HepG2 (cell line): ENCODE measurements around the gene GNG7. TPM values are rescaled to one million over a fixed set of nuclear protein-coding genes. Genes with fewer than 3 reads are reported as not detected.

Experiments used
- ATAC-seq: fragments of 200-7000 bp; cut with Tn5 transposase; 3 replicates; pipeline ENCODE4 v1.9.1; 2020; ENCODE audit warnings: mild to moderate bottlenecking, moderate library complexity
- BruUV-seq: library from RNA; stranded (reverse); fragments of 400-500 nt; replicated peaks from 2 replicates; lab custom pipeline; 2021; lab: Mats Ljungman, UMichigan
- CTCF ChIA-PET: fragments of 300-600 bp; formaldehyde crosslinking; extraction: SDS; loops from one replicate; lab custom pipeline; 2021; ENCODE audit warnings: low total read pairs, inconsistent platforms, low intra/inter-chr PET ratio; lab: Yijun Ruan, JAX
- POLR2A ChIA-PET: fragments of 350-600 bp; sonication (Branson Sonifier 250); formaldehyde crosslinking; loops from one replicate; lab custom pipeline; 2020; ENCODE audit warnings: antibody characterized with exemption, inconsistent platforms; lab: Yijun Ruan, JAX
- DNase-seq: peaks from one replicate; pipeline ENCODE4 v3.0.0-alpha.2; 2015; ENCODE audit warnings: low spot score
- FAIRE-seq: peaks from 3 replicates; lab custom pipeline; 2011; peaks lifted over from hg19 to GRCh38; lab: Jason Lieb, UNC
- H2AFZ ChIP-seq: one replicate; pipeline ENCODE4 v1.6.1; 2011; ENCODE audit warnings: low read length, inconsistent platforms
- H3K27ac ChIP-seq: fragments of 300-600 bp; 3 replicates; pipeline ENCODE4 v1.8.0; 2011; ENCODE audit warnings: mixed run types, mild to moderate bottlenecking, mixed read lengths, low read length, inconsistent platforms; ENCODE audit not compliant: insufficient read depth; ENCODE audit errors: extremely low read length
- H3K27me3 ChIP-seq, 2 experiments: fragments of 200-600 bp in 1 of 2; 2 replicates in 1 of 2; 3 replicates in 1 of 2; pipeline versions ENCODE4 v1.6.0 to v1.8.0; 2011; ENCODE audit warnings: low read length in 2 of 2, mild to moderate bottlenecking in 2 of 2, moderate library complexity in 2 of 2, inconsistent platforms in 1 of 2; ENCODE audit not compliant: insufficient read depth in 2 of 2, control insufficient read depth in 1 of 2
- H3K36me3 ChIP-seq, 2 experiments: fragments of 200-600 bp in 1 of 2; replicated peaks in 1 of 2; 2 replicates in 1 of 2; 3 replicates in 1 of 2; pipeline versions ENCODE4 v1.5.1 to v1.8.0; 2011; ENCODE audit warnings: low read length in 2 of 2, inconsistent platforms in 1 of 2; ENCODE audit not compliant: insufficient read depth in 2 of 2, control insufficient read depth in 1 of 2
- H3K4me1 ChIP-seq: 2 replicates; pipeline ENCODE4 v1.5.1; 2012; ENCODE audit warnings: low read length, inconsistent platforms; ENCODE audit not compliant: insufficient read depth
- H3K4me2 ChIP-seq: 2 replicates; pipeline ENCODE4 v1.6.0; 2011; ENCODE audit warnings: low read depth, low read length, inconsistent platforms
- H3K4me3 ChIP-seq, 3 experiments: fragments of 200-600 bp in 1 of 3; sonication (generic), shearing (Covaris generic) in 1 of 3; replicated peaks in 1 of 3; 2 replicates each; pipeline ENCODE4 v1.5.1; 2011 to 2016; ENCODE audit warnings: low read length in 3 of 3, inconsistent platforms in 2 of 3, low read depth in 2 of 3, mild to moderate bottlenecking in 2 of 3, control low read depth in 1 of 3, mixed read lengths in 1 of 3; ENCODE audit not compliant: insufficient read depth in 1 of 3
- H3K79me2 ChIP-seq: one replicate; pipeline ENCODE4 v1.6.1; 2011; ENCODE audit warnings: low read length, inconsistent platforms; ENCODE audit not compliant: insufficient read depth
- H3K9ac ChIP-seq: 2 replicates; pipeline ENCODE4 v1.6.0; 2011; ENCODE audit warnings: mild to moderate bottlenecking, low read depth, low read length, inconsistent platforms; ENCODE audit not compliant: insufficient read depth
- H3K9me3 ChIP-seq: 2 replicates; pipeline ENCODE4 v1.5.1; 2012; ENCODE audit warnings: mild to moderate bottlenecking, low read length
- H4K20me1 ChIP-seq: 2 replicates; pipeline ENCODE4 v1.6.0; 2011; ENCODE audit warnings: inconsistent platforms, mild to moderate bottlenecking, low read length, moderate library complexity; ENCODE audit not compliant: insufficient read depth
- ATF7 ChIP-seq, 2 experiments: fragments of 450-650 bp in 1 of 2; sonication (generic) in 1 of 2; formaldehyde crosslinking in 1 of 2; IDR thresholded peaks; 2 replicates each; pipeline versions ENCODE4 v1.4.0 to v1.6.1; 2016 to 2020; ENCODE audit warnings: antibody characterized with exemption in 1 of 2, mild to moderate bottlenecking in 1 of 2, missing genetic modification reagents in 1 of 2
- DBP ChIP-seq: sonication (generic); formaldehyde crosslinking; IDR thresholded peaks from 2 replicates; pipeline ENCODE4 v1.4.0; 2020; ENCODE audit warnings: missing genetic modification reagents; ENCODE audit errors: not compliant biosample characterization
- LRRFIP1 ChIP-seq: sonication (generic); formaldehyde crosslinking; conservative IDR thresholded peaks from 2 replicates; pipeline ENCODE4 v1.4.0; 2020; ENCODE audit warnings: missing genetic modification reagents
- NFE2L1 ChIP-seq: sonication (generic); formaldehyde crosslinking; IDR thresholded peaks from 2 replicates; pipeline ENCODE4 v1.4.0; 2020; ENCODE audit warnings: missing genetic modification reagents, mild to moderate bottlenecking, borderline replicate concordance
- PTBP1 ChIP-seq: fragments of 200-400 bp; formaldehyde crosslinking; IDR thresholded peaks from 2 replicates; pipeline ENCODE4 v1.6.1; 2018; ENCODE audit warnings: low read length, low read depth; ENCODE audit not compliant: poor library complexity, severe bottlenecking
- SYNCRIP ChIP-seq: fragments of 200-400 bp; formaldehyde crosslinking; IDR thresholded peaks from 2 replicates; pipeline ENCODE4 v1.6.1; 2018; ENCODE audit warnings: mild to moderate bottlenecking, low read depth, low read length; ENCODE audit not compliant: insufficient read depth
- TP53 ChIP-seq: sonication (generic); formaldehyde crosslinking; conservative IDR thresholded peaks from 2 replicates; pipeline ENCODE4 v1.4.0; 2020; ENCODE audit warnings: missing genetic modification reagents
- ZBTB38 ChIP-seq: sonication (generic); formaldehyde crosslinking; IDR thresholded peaks from 2 replicates; pipeline ENCODE4 v1.5.1; 2020; ENCODE audit warnings: mild to moderate bottlenecking, missing genetic modification reagents
- ZNF607 ChIP-seq: sonication (generic); formaldehyde crosslinking; IDR thresholded peaks from 2 replicates; pipeline ENCODE4 v1.5.1; 2020; ENCODE audit warnings: missing genetic modification reagents, mild to moderate bottlenecking, borderline replicate concordance
- ZNF766 ChIP-seq: sonication (generic); formaldehyde crosslinking; IDR thresholded peaks from 2 replicates; pipeline ENCODE4 v1.5.0; 2020; ENCODE audit warnings: missing genetic modification reagents, borderline replicate concordance
- ZNF780A ChIP-seq: sonication (generic); formaldehyde crosslinking; IDR thresholded peaks from 2 replicates; pipeline ENCODE4 v1.8.0; 2022; ENCODE audit warnings: mild to moderate bottlenecking, missing genetic modification reagents, moderate library complexity
- WGBS: methylation state at CpG from one replicate; pipeline ENCODE4 v1.1.6; 2017; ENCODE audit warnings: low lambda C conversion rate; 5-methylcytosine and 5-hydroxymethylcytosine counted together
- in situ Hi-C: cut with HindIII; loops from 2 replicates; pipeline ENCODE4 v1.10.0; 2017; ENCODE audit warnings: low pct_unique_long_range_greater_than_20kb; ENCODE audit not compliant: extremely low pct_ligation_motif_present
- intact Hi-C: fragments of 100-400 bp; cut with micrococcal nuclease; formaldehyde crosslinking; loops from one replicate; pipeline ENCODE4 v1.10.0; 2022; ENCODE audit not compliant: unreplicated experiment
- polyA plus RNA-seq, 8 experiments: library from polyadenylated mRNA; depleted of rRNA in 3 of 8; stranded (reverse) in 7 of 8; unstranded in 1 of 8; fragments of >200 nt; fragmentation: Illumina TruSeq in 4 of 8; extraction: Trizol in 4 of 8; gene quantifications; 2 replicates each; pipeline versions ENCODE4 v1.2.1 to v1.2.3, GENCODE V29; 2011 to 2016; ENCODE audit warnings: low read depth in 4 of 8, missing spikeins in 1 of 8, mixed read lengths in 1 of 8; ENCODE audit not compliant: insufficient read depth in 1 of 8
- total RNA-seq, 5 experiments: library from RNA; depleted of rRNA; stranded (reverse); fragments of >200 nt; fragmentation: Illumina TruSeq; extraction: Trizol; gene quantifications; 2 replicates each; pipeline ENCODE4 v1.2.3, GENCODE V29; 2016; ENCODE audit warnings: low read depth in 1 of 5

The GNG7 gene
- total and polyA plus RNA-seq, 2 of the 13 experiments (the other 11 are each of a cell fraction or from before 2014, with no cell fraction given), result 1.4 to 3.3 TPM

- no peak for TF ChIP-seq ZNF780A (CRISPR knock-in tag)
- no peak for TF ChIP-seq SYNCRIP
- peak; percentile 38; the same call in 1 of the 2 replicates for TF ChIP-seq ZBTB38 (CRISPR knock-in tag)
These were observed 99.9 kb downstream of the GNG7 start (continued) for GRCh38 chr19:2602391-2603181.

- ATAC-seq, result no peak
- Histone ChIP-seq H2AFZ (no peak overlapping the region), H3K4me2 (no peak overlapping the region), H3K9ac (no peak overlapping the region), H3K79me2 (no peaks in the 10 kb centered on the region), H3K36me3 (no peaks in the 10 kb centered on the region), H3K9me3 (no peaks in the 10 kb centered on the region), H4K20me1 (no peaks in the 10 kb centered on the region), H3K4me3 (no peak overlapping the region), H3K27ac (no peak overlapping the region), H3K4me1 (peaks cover 30% of the 10 kb centered on the region), H3K27me3 (no peaks in the 10 kb centered on the region)
- TF ChIP-seq DBP (CRISPR knock-in tag), result no peak
- no peak for TF ChIP-seq NFE2L1
- TF ChIP-seq PTBP1, result no peak
- no peak for TF ChIP-seq TP53 (CRISPR knock-in tag)
- TF ChIP-seq LRRFIP1 (CRISPR knock-in tag), result no peak
- TF ChIP-seq ZNF766 (CRISPR knock-in tag), result no peak
- no peak for TF ChIP-seq ATF7 (IDR thresholded peaks at IDR 0.05)
- no peak for TF ChIP-seq ATF7 (CRISPR knock-in tag; IDR thresholded peaks at IDR 0.05)
- no peak for TF ChIP-seq ZNF607 (CRISPR knock-in tag)
- WGBS, result 72% methylated on average over 20 of the region's 20 CpGs
- FAIRE-seq, result no peak
- in situ Hi-C loops (no loop called here), intact Hi-C loops (no loop called here)
- POLR2A ChIA-PET, result interaction anchor here (0.8 to 3.9 kb wide), 3 partner anchors 10 to 124 kb away, joined by 3 to 40 read pairs (median 5); partner anchors contain the start of gene GADD45B
- BruUV-seq, result no TSS peak
- DNase-seq, result no peak
- CTCF ChIA-PET, result no interaction called here
These were observed 101.3 kb downstream of the GNG7 start for GRCh38 chr19:2600914-2601870.
